PFSK-1 (cell line): Measurements from ENCODE around the gene NSUN2.

ENCODE experiments used
- FOXP2 ChIP-seq: optimal IDR thresholded peaks from 2 replicates; pipeline ENCODE3; 2011; ENCODE audit warnings: borderline replicate concordance, control low read depth, inconsistent platforms; ENCODE audit not compliant: insufficient read depth; ENCODE audit errors: extremely low read length, extremely low read depth
- POLR2AphosphoS5 ChIP-seq: IDR thresholded peaks from 2 replicates; pipeline ENCODE4 v1.6.1; 2012; ENCODE audit warnings: low read depth, mild to moderate bottlenecking, control low read depth, low read length, moderate library complexity
- SIN3A ChIP-seq: IDR thresholded peaks from 2 replicates; pipeline ENCODE4 v1.6.1; 2012; ENCODE audit warnings: mild to moderate bottlenecking, low read length, moderate library complexity, borderline replicate concordance; ENCODE audit not compliant: insufficient read depth
- TAF1 ChIP-seq: IDR thresholded peaks from 2 replicates; pipeline ENCODE4 v1.6.1; 2012; ENCODE audit warnings: low read length, control low read depth, borderline replicate concordance; ENCODE audit not compliant: insufficient read depth
- TF ChIP-seq, protein P1 (sequence below), 2 experiments: IDR thresholded peaks; 2 replicates each; pipeline versions ENCODE4 v1.6.1 to v1.8.0; 2011 to 2012; ENCODE audit warnings: low read depth in 2 of 2, low read length in 2 of 2, control low read depth in 1 of 2, inconsistent platforms in 1 of 2, mild to moderate bottlenecking in 1 of 2, moderate library complexity in 1 of 2; ENCODE audit not compliant: insufficient read depth in 1 of 2

DNA sequence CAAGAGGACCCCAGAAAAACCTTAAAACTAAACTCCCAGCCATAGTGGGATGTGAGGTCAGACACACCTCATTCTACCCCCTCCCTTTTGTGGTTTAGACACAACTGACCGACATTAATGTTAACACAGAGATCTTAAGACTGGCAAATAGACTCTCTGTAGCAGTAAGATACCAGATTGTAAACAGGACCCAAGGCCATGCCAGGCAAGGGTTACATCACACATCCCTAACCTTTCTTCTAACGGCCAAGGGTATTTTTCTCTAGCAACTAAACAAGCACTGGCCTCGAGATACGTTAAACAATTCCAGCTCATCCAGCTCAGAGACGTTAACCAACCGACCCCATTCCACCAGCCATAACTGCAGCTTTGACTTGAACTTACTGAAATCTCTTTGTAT is 38.8 kb downstream of the NSUN2 start:
- TF ChIP-seq, protein P1, sequence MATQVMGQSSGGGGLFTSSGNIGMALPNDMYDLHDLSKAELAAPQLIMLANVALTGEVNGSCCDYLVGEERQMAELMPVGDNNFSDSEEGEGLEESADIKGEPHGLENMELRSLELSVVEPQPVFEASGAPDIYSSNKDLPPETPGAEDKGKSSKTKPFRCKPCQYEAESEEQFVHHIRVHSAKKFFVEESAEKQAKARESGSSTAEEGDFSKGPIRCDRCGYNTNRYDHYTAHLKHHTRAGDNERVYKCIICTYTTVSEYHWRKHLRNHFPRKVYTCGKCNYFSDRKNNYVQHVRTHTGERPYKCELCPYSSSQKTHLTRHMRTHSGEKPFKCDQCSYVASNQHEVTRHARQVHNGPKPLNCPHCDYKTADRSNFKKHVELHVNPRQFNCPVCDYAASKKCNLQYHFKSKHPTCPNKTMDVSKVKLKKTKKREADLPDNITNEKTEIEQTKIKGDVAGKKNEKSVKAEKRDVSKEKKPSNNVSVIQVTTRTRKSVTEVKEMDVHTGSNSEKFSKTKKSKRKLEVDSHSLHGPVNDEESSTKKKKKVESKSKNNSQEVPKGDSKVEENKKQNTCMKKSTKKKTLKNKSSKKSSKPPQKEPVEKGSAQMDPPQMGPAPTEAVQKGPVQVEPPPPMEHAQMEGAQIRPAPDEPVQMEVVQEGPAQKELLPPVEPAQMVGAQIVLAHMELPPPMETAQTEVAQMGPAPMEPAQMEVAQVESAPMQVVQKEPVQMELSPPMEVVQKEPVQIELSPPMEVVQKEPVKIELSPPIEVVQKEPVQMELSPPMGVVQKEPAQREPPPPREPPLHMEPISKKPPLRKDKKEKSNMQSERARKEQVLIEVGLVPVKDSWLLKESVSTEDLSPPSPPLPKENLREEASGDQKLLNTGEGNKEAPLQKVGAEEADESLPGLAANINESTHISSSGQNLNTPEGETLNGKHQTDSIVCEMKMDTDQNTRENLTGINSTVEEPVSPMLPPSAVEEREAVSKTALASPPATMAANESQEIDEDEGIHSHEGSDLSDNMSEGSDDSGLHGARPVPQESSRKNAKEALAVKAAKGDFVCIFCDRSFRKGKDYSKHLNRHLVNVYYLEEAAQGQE (IDR thresholded peaks at IDR 0.05; ENCODE audit: insufficient read depth in 1 of 2, low read depth in 2 of 2, low read length in 2 of 2): no peak
- TF ChIP-seq POLR2AphosphoS5: no peak
- no peak for TF ChIP-seq SIN3A
- no peak for TF ChIP-seq FOXP2
- no peak for TF ChIP-seq TAF1
